Measurements from ENCODE around the gene IGF2R.
"Not testable (repeated sequence)": the region's sequence is repeated elsewhere in the genome, so short reads cannot be mapped to it uniquely, and the experiment has no call there.

IGF2R gene

GRCh38 chr6:160118620-160119229 is 149.8 kb downstream of the IGF2R start:
- TF ChIP-seq, protein P1, sequence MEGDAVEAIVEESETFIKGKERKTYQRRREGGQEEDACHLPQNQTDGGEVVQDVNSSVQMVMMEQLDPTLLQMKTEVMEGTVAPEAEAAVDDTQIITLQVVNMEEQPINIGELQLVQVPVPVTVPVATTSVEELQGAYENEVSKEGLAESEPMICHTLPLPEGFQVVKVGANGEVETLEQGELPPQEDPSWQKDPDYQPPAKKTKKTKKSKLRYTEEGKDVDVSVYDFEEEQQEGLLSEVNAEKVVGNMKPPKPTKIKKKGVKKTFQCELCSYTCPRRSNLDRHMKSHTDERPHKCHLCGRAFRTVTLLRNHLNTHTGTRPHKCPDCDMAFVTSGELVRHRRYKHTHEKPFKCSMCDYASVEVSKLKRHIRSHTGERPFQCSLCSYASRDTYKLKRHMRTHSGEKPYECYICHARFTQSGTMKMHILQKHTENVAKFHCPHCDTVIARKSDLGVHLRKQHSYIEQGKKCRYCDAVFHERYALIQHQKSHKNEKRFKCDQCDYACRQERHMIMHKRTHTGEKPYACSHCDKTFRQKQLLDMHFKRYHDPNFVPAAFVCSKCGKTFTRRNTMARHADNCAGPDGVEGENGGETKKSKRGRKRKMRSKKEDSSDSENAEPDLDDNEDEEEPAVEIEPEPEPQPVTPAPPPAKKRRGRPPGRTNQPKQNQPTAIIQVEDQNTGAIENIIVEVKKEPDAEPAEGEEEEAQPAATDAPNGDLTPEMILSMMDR (IDR thresholded peaks at IDR 0.05; ENCODE audit: low read depth, low read length): no peak
- DNase-seq (ENCODE audit: extremely low read depth, low read depth): no peak

DNA sequence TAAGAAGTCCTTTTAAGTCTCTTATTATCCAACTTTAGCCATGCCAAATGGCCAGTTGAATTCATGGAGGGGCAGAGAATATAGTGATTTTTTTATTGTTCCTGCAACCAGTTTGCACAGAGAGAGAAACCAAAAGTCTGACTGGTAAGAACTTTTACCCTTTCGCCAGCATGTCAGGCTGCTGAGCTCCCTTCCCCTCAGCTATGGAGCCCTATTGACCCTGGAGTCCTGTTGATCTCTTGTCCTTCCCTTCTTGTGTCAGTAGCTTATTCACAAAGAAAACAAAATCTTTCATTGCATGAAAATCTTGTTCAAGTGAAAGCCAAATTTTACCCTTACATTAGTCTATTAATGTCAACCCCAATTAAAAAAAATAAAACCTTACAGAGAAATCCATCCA is 151.2 kb downstream of the IGF2R start:
- TF ChIP-seq, protein P1 (IDR thresholded peaks at IDR 0.05; ENCODE audit: low read depth, low read length): no peak
- no peak for DNase-seq (ENCODE audit: extremely low read depth, low read depth)

DNA sequence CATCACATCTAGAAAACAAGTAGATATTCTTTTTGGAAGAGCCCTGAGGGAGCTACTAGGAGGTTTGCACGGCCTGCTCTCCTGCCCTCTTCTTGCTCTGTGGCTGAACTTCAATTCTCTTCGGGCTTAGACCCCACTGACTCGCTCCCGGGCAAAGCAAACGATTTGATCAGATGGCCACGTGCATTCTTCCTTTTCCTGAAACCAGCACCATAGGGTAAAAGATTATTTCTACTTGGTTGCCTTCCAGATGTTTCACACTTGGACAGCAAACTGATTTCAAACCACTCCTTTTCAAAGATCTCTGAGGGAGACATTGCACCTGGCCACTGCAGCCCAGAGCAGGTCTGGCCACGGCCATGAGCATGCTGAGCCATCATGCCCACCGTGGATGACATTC is 152.7 kb downstream of the IGF2R start, which contains the start of gene SLC22A1:
Gene SLC22A1 (plus strand): TSS at position 258 of the 400 bp plus-strand sequence. CDS start 121 bp downstream, at position 379.
- TF ChIP-seq, protein P1 (IDR thresholded peaks at IDR 0.05; ENCODE audit: low read depth, low read length): no peak
- no peak for DNase-seq (ENCODE audit: extremely low read depth, low read depth)

GRCh38 chr6:160121981-160122380 is 153.1 kb downstream of the IGF2R start:
- TF ChIP-seq, protein P1 (IDR thresholded peaks at IDR 0.05; ENCODE audit: low read depth, low read length): no peak

DNA sequence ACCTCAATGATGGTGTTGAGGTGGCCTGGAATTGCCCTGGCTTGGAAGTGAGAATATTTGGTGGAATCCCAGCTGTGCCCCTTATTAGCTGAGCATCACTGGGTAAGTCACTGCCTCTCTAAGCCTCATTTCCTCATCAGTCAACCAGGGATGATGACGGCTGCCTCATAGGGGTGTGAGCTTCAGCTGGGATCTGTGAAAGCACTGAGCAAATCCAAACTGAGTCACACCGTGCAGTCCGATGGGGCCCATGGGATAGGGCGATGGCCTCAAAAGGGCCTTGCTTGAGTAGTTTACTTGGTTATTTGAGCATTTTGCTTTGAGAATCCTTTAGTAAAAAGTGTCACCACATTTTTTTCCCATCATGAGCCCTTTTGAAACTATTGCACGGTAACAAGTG is 153.9 kb downstream of the IGF2R start:
- no peak for DNase-seq (ENCODE audit: extremely low read depth, low read depth)
- TF ChIP-seq, protein P1 (IDR thresholded peaks at IDR 0.05; ENCODE audit: low read depth, low read length): no peak

More at GRCh38 chr6:160121981-160122380, 153.1 kb downstream of the IGF2R start:
- DNase-seq (ENCODE audit: extremely low read depth, low read depth): no peak

DNA sequence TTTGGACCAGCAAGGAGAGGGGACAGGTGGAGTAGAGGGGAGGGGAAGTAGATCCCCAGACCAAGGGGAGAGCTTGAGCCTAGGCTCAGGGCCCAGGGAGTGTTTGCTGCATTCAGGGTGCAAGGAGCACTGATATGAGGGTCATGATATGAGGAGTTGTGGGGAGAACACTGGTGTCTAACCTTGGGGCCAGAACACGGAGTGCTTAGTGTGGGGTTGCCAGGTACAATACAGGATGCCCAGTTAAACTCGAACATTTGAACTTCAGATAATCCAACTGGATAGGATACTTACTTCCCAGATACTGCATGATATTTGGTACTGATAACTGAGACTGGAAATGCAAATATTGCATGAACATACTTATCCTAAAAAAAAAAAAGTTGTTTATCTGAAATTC is 155.1 kb downstream of the IGF2R start:
- DNase-seq (ENCODE audit: extremely low read depth, low read depth): no peak
- TF ChIP-seq, protein P1 (IDR thresholded peaks at IDR 0.05; ENCODE audit: low read depth, low read length): no peak

DNA sequence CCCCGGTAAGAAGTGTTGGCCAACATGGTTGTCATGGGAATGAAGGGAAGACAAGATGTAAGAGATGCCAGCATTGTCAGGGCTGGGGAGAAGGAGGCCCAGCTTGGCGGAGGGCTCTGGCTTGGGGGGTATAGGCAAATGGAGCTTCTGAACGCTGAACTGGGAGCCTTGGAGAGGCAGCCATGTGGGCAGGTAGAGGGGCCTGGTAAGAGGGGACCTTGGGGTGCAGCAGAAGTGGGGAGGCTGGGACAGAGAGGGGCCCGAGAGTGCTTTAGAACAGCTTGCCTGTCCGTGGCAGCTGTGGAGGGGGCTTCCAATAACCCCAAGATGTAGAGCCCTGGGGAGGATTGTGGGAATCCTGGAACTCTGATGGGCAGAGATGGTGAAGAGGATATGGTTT is 155.7 kb downstream of the IGF2R start:
- TF ChIP-seq, protein P1 (IDR thresholded peaks at IDR 0.05; ENCODE audit: low read depth, low read length): no peak
- no peak for DNase-seq (ENCODE audit: extremely low read depth, low read depth)

DNA sequence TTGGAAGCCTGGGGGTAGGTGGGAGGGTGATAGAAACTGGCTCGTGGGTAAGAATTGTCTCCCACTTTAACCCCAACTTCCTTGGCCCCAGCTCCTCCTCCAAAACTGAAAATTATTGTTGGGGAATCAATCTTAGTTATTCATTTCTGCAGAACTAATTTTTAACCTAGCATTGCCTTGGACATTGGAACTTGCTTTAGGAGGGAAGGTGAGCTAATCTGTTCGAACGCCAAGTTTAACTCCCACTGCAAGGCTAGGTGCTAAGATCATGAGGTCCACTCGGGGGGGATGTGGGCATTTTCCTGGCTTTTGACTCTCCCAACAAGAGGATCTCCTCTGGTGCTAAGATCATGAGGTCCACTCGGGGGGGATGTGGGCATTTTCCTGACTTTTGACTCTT is 156.2 kb downstream of the IGF2R start:
- DNase-seq (ENCODE audit: extremely low read depth, low read depth): not testable (repeated sequence)

Data from AG09319 (cell line).